Suprapubic skin (tissue), 4 donors: ENCODE data around the gene LYRM4. TPM values are rescaled to one million over a fixed set of nuclear protein-coding genes. Genes with fewer than 3 reads are reported as not detected.
A peak's percentile ranks its signal among the peaks of the same experiment; 100 is the strongest.

Source experiments
- DNase-seq, 2 donors: peaks; one replicate each; pipeline ENCODE4 v3.0.0-alpha.2; 2019; ENCODE audit warnings: low spot score in 2 of 2
- H3K27ac ChIP-seq: fragments of 200-600 bp; sonication (generic); one replicate; pipeline ENCODE4 v1.5.1; 2019
- H3K27me3 ChIP-seq: fragments of 200-600 bp; sonication (generic); one replicate; pipeline ENCODE4 v1.5.1; 2019
- H3K36me3 ChIP-seq: fragments of 200-600 bp; sonication (generic); one replicate; pipeline ENCODE4 v1.5.1; 2019
- H3K4me1 ChIP-seq: fragments of 200-600 bp; sonication (generic); one replicate; pipeline ENCODE4 v1.5.1; 2019
- H3K4me3 ChIP-seq: fragments of 200-600 bp; sonication (generic); one replicate; pipeline ENCODE4 v1.5.1; 2019; ENCODE audit warnings: mild to moderate bottlenecking
- H3K9me3 ChIP-seq: fragments of 200-600 bp; sonication (generic); one replicate; pipeline ENCODE4 v1.5.1; 2019
- EP300 ChIP-seq: sonication (generic); formaldehyde crosslinking; IDR thresholded peaks from one replicate; pipeline ENCODE4 v1.6.1; 2017; ENCODE audit warnings: antibody characterized with exemption
- POLR2A ChIP-seq, 2 donors: fragments of 450-650 bp; IDR thresholded peaks; one replicate each; pipeline ENCODE4 v1.6.1; 2017; ENCODE audit warnings: antibody characterized with exemption in 2 of 2, mild to moderate bottlenecking in 2 of 2, moderate library complexity in 2 of 2
- POLR2AphosphoS5 ChIP-seq, 3 donors: sonication (generic); formaldehyde crosslinking; IDR thresholded peaks; one replicate each; pipeline ENCODE4 v1.6.1; 2017; ENCODE audit warnings: antibody characterized with exemption in 3 of 3
- WGBS: methylation state at CpG from one replicate; pipeline ENCODE4 v1.1.5; 2018; 5-methylcytosine and 5-hydroxymethylcytosine counted together
- total RNA-seq, 4 donors: library from RNA; depleted of rRNA; stranded (reverse); fragments of >200 nt; gene quantifications; one replicate each; pipeline ENCODE4 v1.1.0, GENCODE V29; 2016
- TF ChIP-seq, protein P1 (sequence below), 2 donors: fragments of 200-600 bp in 1 of 2; fragments of 450-650 bp in 1 of 2; sonication (generic) in 1 of 2; IDR thresholded peaks; one replicate each; pipeline ENCODE4 v1.5.1; 2016 to 2019; ENCODE audit warnings: antibody characterized with exemption in 2 of 2, mild to moderate bottlenecking in 1 of 2, moderate library complexity in 1 of 2

The LYRM4 gene
- total RNA-seq, 4 donors from 2014 or later: 16.1 to 37.5 (median 19.6) TPM

DNA sequence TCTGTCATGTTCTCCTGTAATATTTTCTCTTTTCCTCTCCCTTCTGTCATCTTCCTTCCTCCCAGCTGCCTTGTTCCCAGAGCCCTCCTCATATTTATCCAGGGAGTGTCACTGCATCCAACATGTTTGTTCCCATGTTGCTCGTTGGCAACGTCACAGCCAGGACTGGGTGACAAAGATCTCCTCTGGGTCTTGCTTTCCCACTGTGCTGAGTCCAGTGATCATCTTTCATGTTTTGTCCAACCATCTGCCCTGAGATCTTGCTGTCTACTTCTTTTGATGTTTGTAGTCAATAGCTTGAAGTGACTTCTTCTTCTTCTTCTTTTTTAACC lies 27.2 kb upstream of the LYRM4 start:
- H3K27ac ChIP-seq: no peak overlapping the region
- no peak for DNase-seq
- H3K4me3 ChIP-seq: no peak overlapping the region
- TF ChIP-seq EP300 (no peak), POLR2A (IDR thresholded peaks at IDR 0.05) (no peak), POLR2AphosphoS5 (IDR thresholded peaks at IDR 0.05) (no peak)
- TF ChIP-seq, protein P1, sequence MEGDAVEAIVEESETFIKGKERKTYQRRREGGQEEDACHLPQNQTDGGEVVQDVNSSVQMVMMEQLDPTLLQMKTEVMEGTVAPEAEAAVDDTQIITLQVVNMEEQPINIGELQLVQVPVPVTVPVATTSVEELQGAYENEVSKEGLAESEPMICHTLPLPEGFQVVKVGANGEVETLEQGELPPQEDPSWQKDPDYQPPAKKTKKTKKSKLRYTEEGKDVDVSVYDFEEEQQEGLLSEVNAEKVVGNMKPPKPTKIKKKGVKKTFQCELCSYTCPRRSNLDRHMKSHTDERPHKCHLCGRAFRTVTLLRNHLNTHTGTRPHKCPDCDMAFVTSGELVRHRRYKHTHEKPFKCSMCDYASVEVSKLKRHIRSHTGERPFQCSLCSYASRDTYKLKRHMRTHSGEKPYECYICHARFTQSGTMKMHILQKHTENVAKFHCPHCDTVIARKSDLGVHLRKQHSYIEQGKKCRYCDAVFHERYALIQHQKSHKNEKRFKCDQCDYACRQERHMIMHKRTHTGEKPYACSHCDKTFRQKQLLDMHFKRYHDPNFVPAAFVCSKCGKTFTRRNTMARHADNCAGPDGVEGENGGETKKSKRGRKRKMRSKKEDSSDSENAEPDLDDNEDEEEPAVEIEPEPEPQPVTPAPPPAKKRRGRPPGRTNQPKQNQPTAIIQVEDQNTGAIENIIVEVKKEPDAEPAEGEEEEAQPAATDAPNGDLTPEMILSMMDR (IDR thresholded peaks at IDR 0.05): no peak
- 70% methylated on average over 2 of the region's 2 CpGs for WGBS
- peaks cover 13% of the 10 kb centered on the region for H3K4me1 ChIP-seq
- H3K27me3 ChIP-seq: no peaks in the 10 kb centered on the region
- no peaks in the 10 kb centered on the region for H3K36me3 ChIP-seq
- no peaks in the 10 kb centered on the region for H3K9me3 ChIP-seq

DNA sequence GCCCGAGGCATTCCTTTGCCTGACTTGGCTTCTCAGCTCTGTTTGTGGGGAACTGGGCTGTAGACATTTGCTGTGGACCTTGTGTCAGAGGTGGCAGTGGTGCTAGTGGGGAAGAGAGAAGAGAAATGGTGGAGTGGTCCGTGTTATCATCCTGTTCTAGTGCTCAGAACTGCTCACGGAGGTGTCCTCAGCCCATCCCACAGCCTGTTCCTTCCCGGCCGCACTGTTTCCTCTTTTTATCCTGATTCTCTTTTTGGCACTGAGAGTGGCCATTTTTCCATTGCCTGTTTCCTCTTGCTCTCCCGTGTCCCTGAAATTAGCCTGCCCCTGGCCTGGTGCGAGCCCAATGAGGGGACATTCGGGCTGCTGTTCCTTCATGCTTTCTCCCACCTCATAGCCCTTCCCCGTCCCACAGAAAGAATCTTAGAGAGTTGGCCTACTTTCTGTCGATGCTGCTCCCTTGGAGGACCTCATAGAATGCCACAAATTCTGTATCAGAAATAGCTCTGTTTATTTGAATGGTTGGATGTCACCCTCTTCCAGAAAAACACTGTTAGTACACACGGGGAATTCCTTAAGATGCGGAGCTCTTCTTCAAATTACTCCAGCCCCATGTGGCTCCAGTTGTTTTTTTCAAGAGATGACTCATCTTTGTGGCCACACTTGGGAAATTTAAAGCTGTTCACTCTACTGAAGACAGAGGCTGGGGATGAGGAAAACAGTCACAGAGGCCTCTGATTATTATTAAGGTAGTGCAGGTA lies 26.6 kb upstream of the LYRM4 start:
- no peaks in the 10 kb centered on the region for H3K27me3 ChIP-seq
- no peaks in the 10 kb centered on the region for H3K9me3 ChIP-seq
- no peak for DNase-seq
- no peaks in the 10 kb centered on the region for H3K36me3 ChIP-seq
- no peak for TF ChIP-seq EP300
- no peak for TF ChIP-seq POLR2A (IDR thresholded peaks at IDR 0.05)
- TF ChIP-seq, protein P1 (IDR thresholded peaks at IDR 0.05): no peak
- no peak for TF ChIP-seq POLR2AphosphoS5 (IDR thresholded peaks at IDR 0.05)
- H3K4me3 ChIP-seq: no peak overlapping the region
- H3K27ac ChIP-seq: peak overlapping the region; percentile 39
- WGBS: 63% methylated on average over 12 of the region's 12 CpGs
- peaks cover 13% of the 10 kb centered on the region for H3K4me1 ChIP-seq

DNA sequence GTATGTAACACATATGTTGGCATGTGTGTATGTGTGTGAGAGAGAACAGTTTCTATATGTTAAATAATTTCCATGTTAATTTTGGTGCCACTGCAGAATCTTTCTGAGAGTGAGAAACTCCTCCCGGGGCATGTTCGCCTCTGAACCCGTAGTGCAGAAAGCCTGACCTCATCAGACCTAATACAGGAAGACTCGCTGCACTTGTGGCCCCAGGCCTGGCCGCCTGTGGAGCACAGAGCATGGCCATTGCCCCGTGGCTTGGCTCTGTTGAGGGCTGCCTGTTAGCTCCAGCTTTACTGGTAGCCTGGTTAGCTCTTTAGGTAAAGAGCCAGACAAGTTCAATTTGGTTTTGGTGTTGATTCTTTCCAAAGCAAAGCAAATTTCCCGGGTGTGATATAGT lies 26.0 kb upstream of the LYRM4 start:
- WGBS: 80% methylated on average over 7 of the region's 7 CpGs
- TF ChIP-seq POLR2AphosphoS5 (IDR thresholded peaks at IDR 0.05) (no peak), POLR2A (IDR thresholded peaks at IDR 0.05) (no peak), EP300 (no peak)
- H3K27ac ChIP-seq: peak overlapping the region; percentile 39
- H3K36me3 ChIP-seq: no peaks in the 10 kb centered on the region
- H3K4me1 ChIP-seq: peaks cover 13% of the 10 kb centered on the region
- H3K9me3 ChIP-seq: no peaks in the 10 kb centered on the region
- H3K4me3 ChIP-seq: no peak overlapping the region
- H3K27me3 ChIP-seq: no peaks in the 10 kb centered on the region
- DNase-seq: no peak

DNA sequence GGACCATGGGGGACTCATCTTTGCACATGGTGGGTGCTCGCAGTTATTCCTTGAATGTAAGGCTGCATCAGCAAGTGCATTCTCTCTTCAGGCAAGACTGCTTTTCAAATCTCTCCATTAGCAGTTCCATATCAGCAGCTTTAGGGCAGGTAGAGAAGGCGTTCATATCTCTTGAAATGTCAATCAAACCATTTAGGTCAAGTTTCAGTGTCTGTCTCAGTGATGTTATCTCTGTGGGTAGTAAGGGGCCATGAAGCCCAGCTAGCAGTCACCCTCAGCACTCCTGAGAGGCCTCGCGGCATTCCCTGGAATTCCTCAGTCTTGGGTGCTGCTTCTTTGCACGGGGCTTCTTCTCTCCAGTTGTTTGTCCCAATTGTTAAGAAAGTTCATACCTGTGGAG lies 24.8 kb upstream of the LYRM4 start:
- H3K9me3 ChIP-seq: no peaks in the 10 kb centered on the region
- TF ChIP-seq, protein P1 (IDR thresholded peaks at IDR 0.05): no peak
- TF ChIP-seq POLR2A (IDR thresholded peaks at IDR 0.05) (no peak), EP300 (no peak), POLR2AphosphoS5 (IDR thresholded peaks at IDR 0.05) (no peak)
- no peak for DNase-seq
- no peaks in the 10 kb centered on the region for H3K36me3 ChIP-seq
- H3K27ac ChIP-seq: no peak overlapping the region
- no peaks in the 10 kb centered on the region for H3K27me3 ChIP-seq
- WGBS: 89% methylated on average over 5 of the region's 5 CpGs
- peaks cover 13% of the 10 kb centered on the region for H3K4me1 ChIP-seq
- no peak overlapping the region for H3K4me3 ChIP-seq

DNA sequence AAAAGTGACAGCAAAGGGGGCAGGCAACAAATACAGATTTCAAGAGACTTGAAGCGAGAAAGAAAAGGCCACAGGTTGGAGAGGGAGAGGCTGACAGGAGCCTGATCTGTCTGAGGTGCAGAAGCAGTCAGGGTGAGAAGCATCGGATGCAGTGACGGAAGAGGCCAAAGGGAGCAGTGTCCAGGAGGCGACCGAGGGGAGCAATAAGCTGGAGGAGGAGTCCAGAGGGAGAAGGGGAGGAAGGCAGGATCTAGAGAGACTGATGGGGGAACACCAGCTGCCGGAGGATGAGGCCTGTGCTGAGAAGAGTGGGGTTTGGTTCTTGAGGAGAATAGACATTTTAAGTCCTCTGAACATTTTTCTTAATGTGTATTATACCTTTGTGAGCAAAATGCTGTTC lies 24.3 kb upstream of the LYRM4 start:
- H3K27me3 ChIP-seq: no peaks in the 10 kb centered on the region
- WGBS: 92% methylated on average over 6 of the region's 6 CpGs
- TF ChIP-seq EP300 (no peak), POLR2A (IDR thresholded peaks at IDR 0.05) (no peak), POLR2AphosphoS5 (IDR thresholded peaks at IDR 0.05) (no peak)
- TF ChIP-seq, protein P1 (IDR thresholded peaks at IDR 0.05): no peak
- DNase-seq: no peak
- H3K27ac ChIP-seq: no peak overlapping the region
- peaks cover 13% of the 10 kb centered on the region for H3K4me1 ChIP-seq
- H3K9me3 ChIP-seq: no peaks in the 10 kb centered on the region
- H3K36me3 ChIP-seq: no peaks in the 10 kb centered on the region
- H3K4me3 ChIP-seq: no peak overlapping the region

DNA sequence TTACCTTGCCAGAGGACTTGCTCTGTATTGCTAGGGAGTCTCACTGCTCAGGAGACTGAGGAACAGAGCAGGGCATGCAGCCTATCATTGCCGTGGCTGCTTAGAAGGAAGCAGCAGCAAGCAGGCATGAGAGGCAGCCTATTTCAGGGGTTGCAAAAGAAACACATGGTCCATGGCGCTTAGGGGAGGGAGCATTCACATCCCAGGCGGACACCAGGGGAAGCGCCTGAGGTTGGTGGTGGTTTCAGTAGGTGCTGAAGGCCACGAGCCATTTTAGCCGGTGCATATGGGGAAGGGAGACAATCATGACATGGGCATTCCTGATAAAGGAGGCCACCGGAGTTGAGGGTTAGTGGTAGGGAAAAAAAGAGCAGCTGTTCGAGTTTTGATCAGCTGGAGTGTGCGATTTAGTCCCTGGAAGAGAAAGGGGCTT lies 21.5 kb upstream of the LYRM4 start:
- WGBS: 88% methylated on average over 9 of the region's 9 CpGs
- no peak for TF ChIP-seq POLR2AphosphoS5 (IDR thresholded peaks at IDR 0.05)
- no peaks in the 10 kb centered on the region for H3K36me3 ChIP-seq
- DNase-seq: no peak
- H3K27ac ChIP-seq: no peak overlapping the region
- no peaks in the 10 kb centered on the region for H3K27me3 ChIP-seq
- H3K4me3 ChIP-seq: no peak overlapping the region
- peaks cover 5% of the 10 kb centered on the region for H3K4me1 ChIP-seq
- H3K9me3 ChIP-seq: no peaks in the 10 kb centered on the region
